Lung (tissue), 12 donors: ENCODE data around the gene HMGCL. TPM values are rescaled to one million over a fixed set of nuclear protein-coding genes. Genes with fewer than 3 reads are reported as not detected.

Experiments used
- ATAC-seq: fragments of 200-7000 bp; cut with Tn5 transposase; one replicate; pipeline ENCODE4 v1.9.1; 2020; ENCODE audit warnings: moderate number of reproducible peaks; ENCODE audit not compliant: insufficient read depth, low FRiP score
- DNase-seq, 3 donors: peaks; one replicate each; pipeline ENCODE4 v3.0.0-alpha.2; 2013 to 2017
- H3K27ac ChIP-seq, 2 donors: one replicate each; pipeline ENCODE4 v1.5.1; 2013; ENCODE audit warnings: mild to moderate bottlenecking in 2 of 2, moderate library complexity in 2 of 2, control low read depth in 1 of 2, inconsistent platforms in 1 of 2, low read depth in 1 of 2, low read length in 1 of 2
- H3K27me3 ChIP-seq, 3 donors: one replicate each; pipeline ENCODE4 v1.5.1; 2013; ENCODE audit warnings: low read length in 2 of 3; ENCODE audit not compliant: control insufficient read depth in 3 of 3, insufficient read depth in 3 of 3
- H3K36me3 ChIP-seq, 4 donors: one replicate each; pipeline ENCODE4 v1.5.1; 2013; ENCODE audit warnings: low read length in 4 of 4, mild to moderate bottlenecking in 1 of 4, moderate library complexity in 1 of 4; ENCODE audit not compliant: control insufficient read depth in 4 of 4, insufficient read depth in 4 of 4
- H3K4me1 ChIP-seq, 5 donors: one replicate each; pipeline ENCODE4 v1.5.1; 2013; ENCODE audit warnings: low read length in 5 of 5, mild to moderate bottlenecking in 2 of 5, moderate library complexity in 1 of 5; ENCODE audit not compliant: control insufficient read depth in 5 of 5, insufficient read depth in 5 of 5
- H3K4me3 ChIP-seq: one replicate; pipeline ENCODE4 v1.5.1; 2013; ENCODE audit warnings: mild to moderate bottlenecking, control low read depth, moderate library complexity
- H3K9ac ChIP-seq, 2 donors: one replicate each; pipeline ENCODE4 v1.5.1; 2013; ENCODE audit warnings: low read length in 2 of 2, control low read depth in 1 of 2; ENCODE audit not compliant: insufficient read depth in 1 of 2
- H3K9me3 ChIP-seq, 4 donors: one replicate each; pipeline ENCODE4 v1.5.1; 2013; ENCODE audit warnings: low read length in 3 of 4, mild to moderate bottlenecking in 1 of 4, moderate library complexity in 1 of 4; ENCODE audit not compliant: control insufficient read depth in 4 of 4, insufficient read depth in 3 of 4
- CTCF ChIP-seq: IDR thresholded peaks from 2 replicates; pipeline ENCODE4 v1.5.1; 2012; ENCODE audit warnings: mild to moderate bottlenecking; ENCODE audit errors: control extremely low read depth, extremely low read depth
- WGBS, 2 donors: extraction: QIAGEN DNeasy Blood & Tissue Kit; methylation state at CpG; one replicate each; pipeline ENCODE4 v1.1.7; 2013; 5-methylcytosine and 5-hydroxymethylcytosine counted together
- polyA plus RNA-seq, 2 donors: library from polyadenylated mRNA; stranded (reverse); fragments of 200-250 nt; gene quantifications; one replicate each; pipeline ENCODE4 v1.2.1, GENCODE V29; 2013
- total RNA-seq, 2 donors: library from RNA; depleted of rRNA in 1 of 2; stranded (reverse); fragments of >200 nt in 1 of 2; gene quantifications; one replicate each; pipeline ENCODE4 v1.2.1, GENCODE V29; 2014 to 2021
- donor health status: control.
- donor health status: control.
- donor health status: Bipolar disorder and iron deficiency.
- donor health status: healthy.
- donor health status: DM: yes; HTN: yes; CAD: no.

The HMGCL gene
- total and polyA plus RNA-seq, 4 donors, result 33.3 to 47.6 (median 43.9) TPM

- H3K27me3 ChIP-seq, result no peaks in the 10 kb centered on the region
- ATAC-seq (no peak), DNase-seq (no peak)
- no peak for TF ChIP-seq CTCF
- H3K4me3 ChIP-seq, result no peak overlapping the region
- H3K9ac ChIP-seq, result no peak overlapping the region
- no peaks in the 10 kb centered on the region for H3K9me3 ChIP-seq
- 82 to 88% methylated on average over 12 of the region's 12 CpGs for WGBS, 2 donors
- peaks cover 0 to 32% (median 14%) of the 10 kb centered on the region in 5 donors for H3K4me1 ChIP-seq
- peak overlapping the region in 1 of 2 donors; percentile 97 for H3K27ac ChIP-seq
- peaks cover 0 to 34% (median 3%) of the 10 kb centered on the region in 4 donors for H3K36me3 ChIP-seq
These were observed 26.5 kb downstream of the HMGCL start for GRCh38 chr1:23798662-23799142.

GRCh38 chr1:23797478-23798448 lies 27.5 kb downstream of the HMGCL start:
- DNase-seq (no peak), ATAC-seq (no peak)
- Histone ChIP-seq H3K36me3 (peaks cover 0 to 43% (median 4%) of the 10 kb centered on the region in 4 donors), H3K4me3 (no peak overlapping the region), H3K27me3 (no peaks in the 10 kb centered on the region), H3K4me1 (peaks cover 0 to 41% (median 17%) of the 10 kb centered on the region in 5 donors), H3K9ac (no peak overlapping the region), H3K9me3 (peaks cover 0 to 1% (median 0%) of the 10 kb centered on the region in 4 donors), H3K27ac (peak overlapping the region in 1 of 2 donors; percentile 97)
- TF ChIP-seq CTCF, result no peak
- WGBS, 2 donors, result 75 to 84% methylated on average over 20 of the region's 20 CpGs

DNA sequence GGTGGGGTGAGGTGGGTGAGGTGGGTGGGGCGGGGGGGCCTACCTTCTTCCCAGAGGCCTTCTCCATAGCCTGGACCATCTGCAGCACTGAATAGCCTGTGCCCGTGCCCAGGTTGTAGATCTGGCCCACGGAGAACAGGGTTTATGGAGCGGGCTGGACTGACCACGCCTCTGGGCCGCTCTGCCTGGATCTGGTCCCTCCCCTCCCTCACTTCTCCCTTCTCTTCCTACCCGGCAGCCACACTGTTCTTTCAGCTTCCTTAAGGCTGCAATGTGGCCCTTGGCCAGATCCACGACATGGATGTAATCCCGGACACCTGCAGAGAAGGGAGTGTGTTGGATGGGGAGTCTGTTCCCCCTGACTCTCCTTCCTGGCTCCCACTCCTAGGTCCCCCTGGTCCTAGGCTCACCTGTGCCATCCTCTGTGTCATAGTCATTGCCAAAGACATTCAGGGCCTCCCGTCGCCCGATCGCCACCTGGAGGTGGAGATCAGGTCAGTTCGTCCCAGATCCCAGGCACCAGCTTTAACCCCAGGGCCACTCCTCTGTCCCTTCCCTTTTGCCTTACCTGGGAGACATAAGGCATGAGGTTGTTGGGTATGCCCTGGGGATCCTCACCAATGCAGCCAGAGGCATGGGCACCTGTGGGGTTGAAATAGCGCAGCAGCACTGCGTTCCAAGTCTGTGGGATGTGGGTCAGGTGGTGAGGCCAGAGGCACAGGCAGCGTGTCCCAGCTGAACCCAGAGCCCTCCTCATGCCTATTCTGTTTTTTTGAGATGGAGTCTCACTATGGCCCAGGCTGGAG lies 28.6 kb downstream of the HMGCL start:
- H3K9me3 ChIP-seq, result peaks cover 0 to 1% (median 0%) of the 10 kb centered on the region in 4 donors
- no peak overlapping the region for H3K9ac ChIP-seq
- H3K36me3 ChIP-seq, result peaks cover 0 to 44% (median 4%) of the 10 kb centered on the region in 4 donors
- 77% methylated on average over 17 of the region's 17 CpGs for WGBS, 2 donors
- peak overlapping the region in 1 of 2 donors; percentile 5 for H3K27ac ChIP-seq
- no peak overlapping the region for H3K4me3 ChIP-seq
- no peak for ATAC-seq
- no peak for DNase-seq
- H3K4me1 ChIP-seq, result peaks cover 4 to 46% (median 17%) of the 10 kb centered on the region in 5 donors
- TF ChIP-seq CTCF, result no peak
- no peaks in the 10 kb centered on the region for H3K27me3 ChIP-seq
